GM23248 (cell line): ENCODE measurements around the gene ATG9A.

Experiments
- EZH2 ChIP-seq: fragments of 200-600 bp; sonication (generic); IDR thresholded peaks from 2 replicates; pipeline ENCODE4 v1.6.1; 2018; ENCODE audit warnings: antibody characterized with exemption, mild to moderate bottlenecking; ENCODE audit not compliant: insufficient read depth, poor library complexity, severe bottlenecking
- EZH2phosphoT487 ChIP-seq: fragments of 200-600 bp; sonication (generic); IDR thresholded peaks from 2 replicates; pipeline ENCODE4 v1.6.1; 2018; ENCODE audit warnings: antibody characterized with exemption, moderate library complexity, mild to moderate bottlenecking, low read depth; ENCODE audit not compliant: insufficient read depth

- TF ChIP-seq EZH2 (no peak), EZH2phosphoT487 (no peak)
These were observed 38.9 kb upstream of the ATG9A start for GRCh38 chr2:219268294-219268693.
